ENCODE results near the gene EPS8L2. TPM values are rescaled to one million over a fixed set of nuclear protein-coding genes. Genes with fewer than 3 reads are reported as not detected.

EPS8L2 gene
- total and polyA plus RNA-seq, 2 of the 8 experiments (the other 6 are each of a cell fraction or from before 2014, with no cell fraction given), result 38.5 to 57.0 TPM

DNA sequence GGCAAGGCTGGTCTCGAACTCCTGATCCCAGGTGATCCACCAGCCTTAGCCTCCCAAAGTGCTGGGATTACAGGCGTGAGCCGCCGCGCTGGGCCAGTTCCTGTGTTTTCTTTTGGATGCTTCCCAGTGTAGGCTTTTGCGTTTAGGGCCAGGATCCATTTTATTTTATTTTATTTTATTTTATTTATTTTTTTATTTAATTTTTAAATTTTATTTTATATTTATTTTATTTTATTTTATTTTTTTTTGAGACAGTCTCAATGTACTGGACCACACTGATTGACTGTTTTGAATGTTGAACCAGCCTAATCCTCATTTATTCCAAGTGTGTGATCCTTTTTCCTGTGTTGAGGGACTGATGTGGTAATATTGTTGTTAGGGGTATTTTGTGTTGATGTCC, 8.4 kb downstream of the EPS8L2 start (continued):
- TF ChIP-seq POU5F1 (IDR thresholded peaks at IDR 0.05; ENCODE audit: low read depth, low read length), result no peak
- no peak for TF ChIP-seq HDAC6 (IDR thresholded peaks at IDR 0.05; ENCODE audit: low read depth, low read length)
- TF ChIP-seq TAF1 (IDR thresholded peaks at IDR 0.05; ENCODE audit: low read depth, low read length), result no peak
- TF ChIP-seq, protein P1, sequence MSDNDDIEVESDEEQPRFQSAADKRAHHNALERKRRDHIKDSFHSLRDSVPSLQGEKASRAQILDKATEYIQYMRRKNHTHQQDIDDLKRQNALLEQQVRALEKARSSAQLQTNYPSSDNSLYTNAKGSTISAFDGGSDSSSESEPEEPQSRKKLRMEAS (IDR thresholded peaks at IDR 0.05), result no peak
- TF ChIP-seq SIN3A (conservative IDR thresholded peaks at IDR 0.05 in 1 of 2, IDR thresholded peaks at IDR 0.05 in 1 of 2; ENCODE audit: low read depth in 1 of 2, low read length in 2 of 2), result no peak
- no peak for TF ChIP-seq SUZ12 (IDR thresholded peaks at IDR 0.05; ENCODE audit: low read length)

All from H1 (cell line).